ENCODE measurements around the gene FLNC.

GRCh38 chr7:128902761-128903585 is 72.8 kb downstream of the FLNC start:
- TF ChIP-seq PRDM15 (CRISPR knock-in tag; IDR thresholded peaks at IDR 0.05) (no peak), ELF4 (CRISPR knock-in tag; IDR thresholded peaks at IDR 0.05; ENCODE audit: low read depth) (no peak), JUN (CRISPR knock-in tag; IDR thresholded peaks at IDR 0.05) (no peak), NFATC4 (CRISPR knock-in tag; IDR thresholded peaks at IDR 0.05) (no peak), NR1H2 (CRISPR knock-in tag; IDR thresholded peaks at IDR 0.05) (no peak), CBFB (CRISPR knock-in tag; IDR thresholded peaks at IDR 0.05; ENCODE audit: low read depth) (no peak), ATF1 (CRISPR knock-in tag; IDR thresholded peaks at IDR 0.05) (no peak), FOXP4 (CRISPR knock-in tag; IDR thresholded peaks at IDR 0.05) (no peak)
- TF ChIP-seq, protein P1, sequence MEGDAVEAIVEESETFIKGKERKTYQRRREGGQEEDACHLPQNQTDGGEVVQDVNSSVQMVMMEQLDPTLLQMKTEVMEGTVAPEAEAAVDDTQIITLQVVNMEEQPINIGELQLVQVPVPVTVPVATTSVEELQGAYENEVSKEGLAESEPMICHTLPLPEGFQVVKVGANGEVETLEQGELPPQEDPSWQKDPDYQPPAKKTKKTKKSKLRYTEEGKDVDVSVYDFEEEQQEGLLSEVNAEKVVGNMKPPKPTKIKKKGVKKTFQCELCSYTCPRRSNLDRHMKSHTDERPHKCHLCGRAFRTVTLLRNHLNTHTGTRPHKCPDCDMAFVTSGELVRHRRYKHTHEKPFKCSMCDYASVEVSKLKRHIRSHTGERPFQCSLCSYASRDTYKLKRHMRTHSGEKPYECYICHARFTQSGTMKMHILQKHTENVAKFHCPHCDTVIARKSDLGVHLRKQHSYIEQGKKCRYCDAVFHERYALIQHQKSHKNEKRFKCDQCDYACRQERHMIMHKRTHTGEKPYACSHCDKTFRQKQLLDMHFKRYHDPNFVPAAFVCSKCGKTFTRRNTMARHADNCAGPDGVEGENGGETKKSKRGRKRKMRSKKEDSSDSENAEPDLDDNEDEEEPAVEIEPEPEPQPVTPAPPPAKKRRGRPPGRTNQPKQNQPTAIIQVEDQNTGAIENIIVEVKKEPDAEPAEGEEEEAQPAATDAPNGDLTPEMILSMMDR (IDR thresholded peaks at IDR 0.05): no peak
- TF ChIP-seq, protein P2, sequence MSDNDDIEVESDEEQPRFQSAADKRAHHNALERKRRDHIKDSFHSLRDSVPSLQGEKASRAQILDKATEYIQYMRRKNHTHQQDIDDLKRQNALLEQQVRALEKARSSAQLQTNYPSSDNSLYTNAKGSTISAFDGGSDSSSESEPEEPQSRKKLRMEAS (CRISPR knock-in tag; IDR thresholded peaks at IDR 0.05): no peak
- TF ChIP-seq, protein P3, sequence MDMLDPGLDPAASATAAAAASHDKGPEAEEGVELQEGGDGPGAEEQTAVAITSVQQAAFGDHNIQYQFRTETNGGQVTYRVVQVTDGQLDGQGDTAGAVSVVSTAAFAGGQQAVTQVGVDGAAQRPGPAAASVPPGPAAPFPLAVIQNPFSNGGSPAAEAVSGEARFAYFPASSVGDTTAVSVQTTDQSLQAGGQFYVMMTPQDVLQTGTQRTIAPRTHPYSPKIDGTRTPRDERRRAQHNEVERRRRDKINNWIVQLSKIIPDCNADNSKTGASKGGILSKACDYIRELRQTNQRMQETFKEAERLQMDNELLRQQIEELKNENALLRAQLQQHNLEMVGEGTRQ (CRISPR knock-in tag; IDR thresholded peaks at IDR 0.05): no peak
- TF ChIP-seq, protein P4, sequence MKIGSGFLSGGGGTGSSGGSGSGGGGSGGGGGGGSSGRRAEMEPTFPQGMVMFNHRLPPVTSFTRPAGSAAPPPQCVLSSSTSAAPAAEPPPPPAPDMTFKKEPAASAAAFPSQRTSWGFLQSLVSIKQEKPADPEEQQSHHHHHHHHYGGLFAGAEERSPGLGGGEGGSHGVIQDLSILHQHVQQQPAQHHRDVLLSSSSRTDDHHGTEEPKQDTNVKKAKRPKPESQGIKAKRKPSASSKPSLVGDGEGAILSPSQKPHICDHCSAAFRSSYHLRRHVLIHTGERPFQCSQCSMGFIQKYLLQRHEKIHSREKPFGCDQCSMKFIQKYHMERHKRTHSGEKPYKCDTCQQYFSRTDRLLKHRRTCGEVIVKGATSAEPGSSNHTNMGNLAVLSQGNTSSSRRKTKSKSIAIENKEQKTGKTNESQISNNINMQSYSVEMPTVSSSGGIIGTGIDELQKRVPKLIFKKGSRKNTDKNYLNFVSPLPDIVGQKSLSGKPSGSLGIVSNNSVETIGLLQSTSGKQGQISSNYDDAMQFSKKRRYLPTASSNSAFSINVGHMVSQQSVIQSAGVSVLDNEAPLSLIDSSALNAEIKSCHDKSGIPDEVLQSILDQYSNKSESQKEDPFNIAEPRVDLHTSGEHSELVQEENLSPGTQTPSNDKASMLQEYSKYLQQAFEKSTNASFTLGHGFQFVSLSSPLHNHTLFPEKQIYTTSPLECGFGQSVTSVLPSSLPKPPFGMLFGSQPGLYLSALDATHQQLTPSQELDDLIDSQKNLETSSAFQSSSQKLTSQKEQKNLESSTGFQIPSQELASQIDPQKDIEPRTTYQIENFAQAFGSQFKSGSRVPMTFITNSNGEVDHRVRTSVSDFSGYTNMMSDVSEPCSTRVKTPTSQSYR (CRISPR knock-in tag; IDR thresholded peaks at IDR 0.05): no peak
- TF ChIP-seq, protein P5, sequence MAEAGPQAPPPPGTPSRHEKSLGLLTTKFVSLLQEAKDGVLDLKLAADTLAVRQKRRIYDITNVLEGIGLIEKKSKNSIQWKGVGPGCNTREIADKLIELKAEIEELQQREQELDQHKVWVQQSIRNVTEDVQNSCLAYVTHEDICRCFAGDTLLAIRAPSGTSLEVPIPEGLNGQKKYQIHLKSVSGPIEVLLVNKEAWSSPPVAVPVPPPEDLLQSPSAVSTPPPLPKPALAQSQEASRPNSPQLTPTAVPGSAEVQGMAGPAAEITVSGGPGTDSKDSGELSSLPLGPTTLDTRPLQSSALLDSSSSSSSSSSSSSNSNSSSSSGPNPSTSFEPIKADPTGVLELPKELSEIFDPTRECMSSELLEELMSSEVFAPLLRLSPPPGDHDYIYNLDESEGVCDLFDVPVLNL (CRISPR knock-in tag; IDR thresholded peaks at IDR 0.05; ENCODE audit: borderline replicate concordance, low read depth): no peak

Measured in WTC11 (cell line).